HCT116 (cell line): ENCODE data around the gene TIGAR.

Source experiments
- CTCF ChIP-seq, 3 experiments: fragments of 200-600 bp in 1 of 3; sonication (generic) in 1 of 3; IDR thresholded peaks in 2 of 3; conservative IDR thresholded peaks in 1 of 3; 2 replicates each; pipeline ENCODE4 v1.5.1; 2012 to 2017; ENCODE audit warnings: low read depth in 2 of 3, low read length in 2 of 3, antibody characterized with exemption in 1 of 3, borderline replicate concordance in 1 of 3, control low read depth in 1 of 3, mild to moderate bottlenecking in 1 of 3, mixed read lengths in 1 of 3, mixed run types in 1 of 3, moderate library complexity in 1 of 3; ENCODE audit not compliant: insufficient read depth in 1 of 3
- JUND ChIP-seq: IDR thresholded peaks from 2 replicates; pipeline ENCODE4 v1.6.1; 2012
- POLR2A ChIP-seq: IDR thresholded peaks from 2 replicates; pipeline ENCODE4 v1.7.0; 2011; ENCODE audit warnings: borderline replicate concordance; ENCODE audit not compliant: insufficient read depth, insufficient read length; ENCODE audit errors: extremely low read depth
- POLR2AphosphoS5 ChIP-seq: IDR thresholded peaks from 2 replicates; pipeline ENCODE4 v1.6.1; 2011; ENCODE audit warnings: mild to moderate bottlenecking, low read depth, low read length, moderate library complexity
- TCF7L2 ChIP-seq: IDR thresholded peaks from 2 replicates; pipeline ENCODE4 v1.7.0; 2011; ENCODE audit warnings: borderline replicate concordance, inconsistent platforms; ENCODE audit not compliant: insufficient read depth, insufficient read length; ENCODE audit errors: extremely low read depth
- YY1 ChIP-seq: IDR thresholded peaks from 2 replicates; pipeline ENCODE4 v1.6.1; 2011; ENCODE audit warnings: low read length, low read depth, moderate library complexity, mild to moderate bottlenecking; ENCODE audit not compliant: insufficient replicate concordance; ENCODE audit errors: extremely low read depth
- TF ChIP-seq, protein P1 (sequence below): IDR thresholded peaks from 2 replicates; pipeline ENCODE4 v1.6.1; 2012

- TF ChIP-seq CTCF (IDR thresholded peaks at IDR 0.05 in 2 of 3, conservative IDR thresholded peaks at IDR 0.05 in 1 of 3; ENCODE audit: borderline replicate concordance in 1 of 3, insufficient read depth in 1 of 3, low read depth in 2 of 3, low read length in 2 of 3), result no peak
- TF ChIP-seq POLR2A, result no peak
- TF ChIP-seq, protein P1, sequence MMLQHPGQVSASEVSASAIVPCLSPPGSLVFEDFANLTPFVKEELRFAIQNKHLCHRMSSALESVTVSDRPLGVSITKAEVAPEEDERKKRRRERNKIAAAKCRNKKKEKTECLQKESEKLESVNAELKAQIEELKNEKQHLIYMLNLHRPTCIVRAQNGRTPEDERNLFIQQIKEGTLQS, result no peak
- no peak for TF ChIP-seq POLR2AphosphoS5
- TF ChIP-seq JUND, result no peak
- no peak for TF ChIP-seq TCF7L2
- no peak for TF ChIP-seq YY1
Observed at GRCh38 chr12:4273652-4274395, 47.2 kb upstream of the TIGAR start, which contains the start of gene CCND2.
